Liver (tissue), 3 donors: ENCODE results near the gene SERPINA5.

Source experiments
- CTCF ChIP-seq: fragments of 150-350 bp; IDR thresholded peaks from 2 replicates; pipeline ENCODE4 v1.5.1; 2017; ENCODE audit warnings: improper control_type of control experiment, low read depth, low read length; ENCODE audit not compliant: missing input control
- EGR1 ChIP-seq, 2 donors: IDR thresholded peaks; 2 replicates each; pipeline ENCODE4 v1.6.1; 2016 to 2018; ENCODE audit warnings: antibody characterized with exemption in 2 of 2, low read depth in 2 of 2
- JUND ChIP-seq, 2 donors: IDR thresholded peaks; 2 replicates each; pipeline ENCODE4 v1.6.1; 2016; ENCODE audit warnings: antibody characterized with exemption in 2 of 2
- RAD21 ChIP-seq, 2 donors: IDR thresholded peaks; 2 replicates each; pipeline ENCODE4 v1.6.1; 2016; ENCODE audit warnings: antibody characterized with exemption in 2 of 2, mild to moderate bottlenecking in 2 of 2
- REST ChIP-seq: IDR thresholded peaks from 2 replicates; pipeline ENCODE4 v1.6.1; 2016; ENCODE audit warnings: antibody characterized with exemption, mild to moderate bottlenecking
- SP1 ChIP-seq: IDR thresholded peaks from 2 replicates; pipeline ENCODE4 v1.6.1; 2018; ENCODE audit warnings: antibody characterized with exemption, mild to moderate bottlenecking
- TAF1 ChIP-seq: conservative IDR thresholded peaks from 2 replicates; pipeline ENCODE4 v1.6.1; 2016; ENCODE audit warnings: antibody characterized with exemption, mild to moderate bottlenecking
- donor health status: healthy.
- donor health status: healthy.

- TF ChIP-seq EGR1 (IDR thresholded peaks at IDR 0.05; ENCODE audit: low read depth in 2 of 2) = no peak
- no peak for TF ChIP-seq SP1
- TF ChIP-seq RAD21 (IDR thresholded peaks at IDR 0.05) = no peak
- TF ChIP-seq REST = no peak
- TF ChIP-seq CTCF = no peak
- TF ChIP-seq JUND (IDR thresholded peaks at IDR 0.05) = no peak
- TF ChIP-seq TAF1 = no peak
Observed at GRCh38 chr14:94561656-94562010, 19.6 kb upstream of the SERPINA5 start.
